ENCODE data around the gene GDF11. TPM values are rescaled to one million over a fixed set of nuclear protein-coding genes. Genes with fewer than 3 reads are reported as not detected.

Gene GDF11
- total RNA-seq, 1 donor from 2014 or later = 0.26 TPM

DNA sequence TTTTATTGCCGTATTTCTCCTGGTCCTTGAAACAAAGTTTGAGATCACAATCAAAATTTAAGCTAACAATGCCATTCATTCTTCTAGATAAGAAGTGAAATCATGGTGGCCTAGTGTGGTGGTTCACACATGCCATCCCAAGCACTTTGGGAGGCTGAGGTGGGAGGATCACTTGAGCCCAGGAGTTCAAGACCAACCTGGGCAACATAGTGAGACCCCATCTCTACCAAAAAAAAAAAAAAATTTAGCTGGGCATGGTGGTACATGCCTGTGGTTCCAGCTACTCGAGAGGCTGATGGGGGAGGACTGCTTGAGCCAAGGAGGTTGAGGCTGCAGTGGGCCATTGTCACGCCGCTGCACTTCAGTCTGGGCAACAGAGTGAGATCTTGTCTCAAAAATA is 24.2 kb downstream of the GDF11 start:
- Histone ChIP-seq H3K27me3 (ENCODE audit: control insufficient read depth, insufficient read depth, low read length) (no peaks in the 10 kb centered on the region), H3K36me3 (ENCODE audit: control insufficient read depth, insufficient read depth, low read length) (peaks cover 3% of the 10 kb centered on the region), H3K4me3 (ENCODE audit: low read depth, low read length) (no peak overlapping the region)
- TF ChIP-seq, protein P1, sequence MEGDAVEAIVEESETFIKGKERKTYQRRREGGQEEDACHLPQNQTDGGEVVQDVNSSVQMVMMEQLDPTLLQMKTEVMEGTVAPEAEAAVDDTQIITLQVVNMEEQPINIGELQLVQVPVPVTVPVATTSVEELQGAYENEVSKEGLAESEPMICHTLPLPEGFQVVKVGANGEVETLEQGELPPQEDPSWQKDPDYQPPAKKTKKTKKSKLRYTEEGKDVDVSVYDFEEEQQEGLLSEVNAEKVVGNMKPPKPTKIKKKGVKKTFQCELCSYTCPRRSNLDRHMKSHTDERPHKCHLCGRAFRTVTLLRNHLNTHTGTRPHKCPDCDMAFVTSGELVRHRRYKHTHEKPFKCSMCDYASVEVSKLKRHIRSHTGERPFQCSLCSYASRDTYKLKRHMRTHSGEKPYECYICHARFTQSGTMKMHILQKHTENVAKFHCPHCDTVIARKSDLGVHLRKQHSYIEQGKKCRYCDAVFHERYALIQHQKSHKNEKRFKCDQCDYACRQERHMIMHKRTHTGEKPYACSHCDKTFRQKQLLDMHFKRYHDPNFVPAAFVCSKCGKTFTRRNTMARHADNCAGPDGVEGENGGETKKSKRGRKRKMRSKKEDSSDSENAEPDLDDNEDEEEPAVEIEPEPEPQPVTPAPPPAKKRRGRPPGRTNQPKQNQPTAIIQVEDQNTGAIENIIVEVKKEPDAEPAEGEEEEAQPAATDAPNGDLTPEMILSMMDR (IDR thresholded peaks at IDR 0.05; ENCODE audit: insufficient read depth, low read length, severe bottlenecking) = no peak
- no peak for FAIRE-seq
- no peak for DNase-seq (ENCODE audit: low read depth)

DNA sequence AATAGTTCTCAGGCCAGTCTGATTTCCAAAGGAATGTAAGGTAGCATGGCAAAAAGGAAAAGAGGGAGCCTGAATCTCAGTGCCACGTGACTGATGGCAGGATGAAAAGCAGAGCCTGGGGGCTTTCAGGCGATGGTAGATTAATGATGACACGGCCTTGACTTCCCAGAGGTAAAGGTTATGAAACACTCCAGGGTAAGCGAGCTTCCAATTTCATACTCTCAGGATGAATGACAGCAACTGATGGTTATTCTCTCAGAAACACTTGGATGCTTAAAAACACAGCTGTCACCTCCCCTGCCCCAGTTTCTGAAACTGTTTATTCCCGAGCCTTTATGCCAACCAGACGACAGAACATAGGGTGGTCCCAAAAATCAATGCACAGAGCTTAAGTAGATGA is 28.8 kb downstream of the GDF11 start:
- DNase-seq (ENCODE audit: low read depth) (no peak), FAIRE-seq (no peak)
- Histone ChIP-seq H3K27me3 (ENCODE audit: control insufficient read depth, insufficient read depth, low read length) (no peaks in the 10 kb centered on the region), H3K36me3 (ENCODE audit: control insufficient read depth, insufficient read depth, low read length) (peaks cover 2% of the 10 kb centered on the region), H3K4me3 (ENCODE audit: low read depth, low read length) (no peak overlapping the region)
- TF ChIP-seq, protein P1 (IDR thresholded peaks at IDR 0.05; ENCODE audit: insufficient read depth, low read length, severe bottlenecking) = no peak

DNA sequence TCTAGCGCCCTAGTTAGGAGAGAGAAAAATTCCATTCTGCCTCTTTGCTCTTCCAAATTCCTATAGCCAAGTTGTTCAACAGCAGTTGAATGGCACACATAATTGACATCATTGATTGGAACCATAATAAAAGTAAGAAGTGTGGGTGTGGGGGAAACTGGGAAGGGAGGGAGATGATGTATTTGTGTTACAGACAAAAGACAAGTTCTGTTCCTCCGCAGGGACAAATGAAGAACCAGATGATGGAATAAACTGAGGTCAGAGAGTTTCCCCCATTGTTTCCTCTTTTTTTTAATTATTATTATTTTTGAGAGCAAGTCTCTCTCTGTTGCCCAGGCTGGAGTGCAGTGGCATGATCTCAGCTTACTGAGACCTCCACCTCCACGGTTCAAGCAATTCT is 34.9 kb downstream of the GDF11 start:
- FAIRE-seq (no peak), DNase-seq (ENCODE audit: low read depth) (no peak)
- H3K4me3 ChIP-seq (ENCODE audit: low read depth, low read length) = no peak overlapping the region
- H3K27me3 ChIP-seq (ENCODE audit: control insufficient read depth, insufficient read depth, low read length) = no peaks in the 10 kb centered on the region
- H3K36me3 ChIP-seq (ENCODE audit: control insufficient read depth, insufficient read depth, low read length) = peaks cover 2% of the 10 kb centered on the region
- TF ChIP-seq, protein P1 (IDR thresholded peaks at IDR 0.05; ENCODE audit: insufficient read depth, low read length, severe bottlenecking) = no peak

DNA sequence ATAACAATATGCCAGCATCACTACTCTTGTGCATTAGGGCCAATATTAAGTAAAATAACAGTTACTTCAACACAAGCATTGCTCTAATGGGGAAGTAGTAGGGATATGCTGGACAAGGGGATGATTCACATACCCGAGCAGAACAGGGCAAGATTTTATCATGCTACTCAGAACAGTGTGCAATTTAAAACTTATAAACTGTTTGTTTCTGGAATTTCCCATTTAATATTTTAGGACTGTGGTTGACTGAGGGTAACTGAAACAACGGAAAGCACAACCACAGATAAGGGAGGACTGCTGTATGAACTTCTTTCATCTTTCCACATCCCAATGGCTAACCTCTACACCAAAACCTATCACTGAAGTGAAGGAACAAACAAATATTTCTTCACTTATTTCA is 37.8 kb downstream of the GDF11 start:
- peaks cover 8% of the 10 kb centered on the region for H3K36me3 ChIP-seq (ENCODE audit: control insufficient read depth, insufficient read depth, low read length)
- H3K27me3 ChIP-seq (ENCODE audit: control insufficient read depth, insufficient read depth, low read length) = no peaks in the 10 kb centered on the region
- no peak for FAIRE-seq
- DNase-seq (ENCODE audit: low read depth) = no peak
- TF ChIP-seq, protein P1 (IDR thresholded peaks at IDR 0.05; ENCODE audit: insufficient read depth, low read length, severe bottlenecking) = no peak
- H3K4me3 ChIP-seq (ENCODE audit: low read depth, low read length) = no peak overlapping the region

DNA sequence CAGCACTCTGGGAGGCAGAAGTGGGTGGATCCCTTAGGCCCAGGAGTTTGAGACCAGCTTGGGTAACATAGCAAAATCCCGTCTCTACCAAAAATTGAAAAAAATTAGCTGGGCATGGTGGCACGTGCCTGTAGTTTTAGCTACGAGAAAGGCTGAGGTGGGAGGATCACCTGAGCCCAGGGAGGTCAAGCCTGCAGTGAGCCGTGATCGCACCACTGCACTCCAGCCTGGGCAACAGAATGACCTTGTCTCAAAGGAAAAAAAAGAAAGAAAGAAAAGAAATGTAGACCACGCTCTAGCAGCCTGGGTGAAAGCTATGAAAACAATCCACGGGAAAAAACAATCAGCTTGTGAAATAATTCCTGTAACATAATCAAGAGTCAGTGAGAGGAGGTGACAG is 45.6 kb downstream of the GDF11 start:
- TF ChIP-seq, protein P1 (IDR thresholded peaks at IDR 0.05; ENCODE audit: insufficient read depth, low read length, severe bottlenecking) = no peak
- no peak overlapping the region for H3K4me3 ChIP-seq (ENCODE audit: low read depth, low read length)
- H3K36me3 ChIP-seq (ENCODE audit: control insufficient read depth, insufficient read depth, low read length) = peaks cover 9% of the 10 kb centered on the region
- DNase-seq (ENCODE audit: low read depth) = no peak
- no peak for FAIRE-seq
- no peaks in the 10 kb centered on the region for H3K27me3 ChIP-seq (ENCODE audit: control insufficient read depth, insufficient read depth, low read length)

DNA sequence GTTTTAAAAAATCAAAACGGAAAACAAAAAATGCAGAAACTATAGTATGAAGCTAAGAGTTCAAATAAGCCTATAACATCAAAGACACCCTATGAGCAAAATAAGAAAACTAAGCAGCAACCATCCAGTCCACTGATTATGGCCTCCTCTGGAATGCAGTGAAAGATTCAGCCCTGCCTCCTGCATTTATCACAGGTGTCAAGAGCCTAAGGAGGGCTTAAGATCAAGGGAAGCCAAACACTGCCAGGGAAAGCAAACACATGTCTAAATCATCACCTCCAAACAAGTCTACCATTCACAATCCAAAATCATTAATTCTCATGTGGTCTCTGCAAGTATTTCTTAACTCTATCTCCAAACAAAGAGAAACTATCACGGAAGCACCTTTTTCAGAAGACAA is 46.2 kb downstream of the GDF11 start:
- DNase-seq (ENCODE audit: low read depth) = no peak
- peaks cover 8% of the 10 kb centered on the region for H3K36me3 ChIP-seq (ENCODE audit: control insufficient read depth, insufficient read depth, low read length)
- H3K27me3 ChIP-seq (ENCODE audit: control insufficient read depth, insufficient read depth, low read length) = no peaks in the 10 kb centered on the region
- TF ChIP-seq, protein P1 (IDR thresholded peaks at IDR 0.05; ENCODE audit: insufficient read depth, low read length, severe bottlenecking) = no peak
- FAIRE-seq = no peak
- no peak overlapping the region for H3K4me3 ChIP-seq (ENCODE audit: low read depth, low read length)

Data from bronchial epithelial cell (primary cell).